Keratinocyte (primary cell): ENCODE results near the gene PARD3. TPM values are rescaled to one million over a fixed set of nuclear protein-coding genes. Genes with fewer than 3 reads are reported as not detected.

Experiments
- DNase-seq: peaks from one replicate; pipeline ENCODE4 v3.0.0-alpha.2; 2011; ENCODE audit warnings: low read depth, missing footprints, low spot score
- FAIRE-seq: peaks from 2 replicates; lab custom pipeline; 2011; peaks lifted over from hg19 to GRCh38; lab: Jason Lieb, UNC
- H2AFZ ChIP-seq: 2 replicates; pipeline ENCODE4 v1.6.0; 2012; ENCODE audit warnings: low read length, control low read depth, inconsistent platforms; ENCODE audit not compliant: control insufficient read depth
- H3K27ac ChIP-seq: 2 replicates; pipeline ENCODE4 v1.5.1; 2011; ENCODE audit warnings: low read length; ENCODE audit not compliant: control insufficient read depth, insufficient read depth
- H3K27me3 ChIP-seq: 3 replicates; pipeline ENCODE4 v1.6.0; 2011; ENCODE audit warnings: low read length; ENCODE audit not compliant: control insufficient read depth, insufficient read depth; ENCODE audit errors: extremely low read depth
- H3K36me3 ChIP-seq, 2 experiments: 2 replicates in 1 of 2; 3 replicates in 1 of 2; pipeline ENCODE4 v1.5.1; 2011; ENCODE audit warnings: low read length in 2 of 2, mild to moderate bottlenecking in 1 of 2; ENCODE audit not compliant: control insufficient read depth in 2 of 2, insufficient read depth in 2 of 2; ENCODE audit errors: extremely low read depth in 1 of 2
- H3K4me1 ChIP-seq: 3 replicates; pipeline ENCODE4 v1.5.1; 2011; ENCODE audit warnings: low read length; ENCODE audit not compliant: control insufficient read depth, insufficient read depth; ENCODE audit errors: extremely low read depth
- H3K4me2 ChIP-seq: 3 replicates; pipeline ENCODE4 v1.6.0; 2011; ENCODE audit warnings: low read depth, low read length; ENCODE audit not compliant: control insufficient read depth, insufficient read depth; ENCODE audit errors: extremely low read depth
- H3K4me3 ChIP-seq, 3 experiments: fragments of 200-600 bp in 1 of 3; sonication (generic) in 1 of 3; 2 replicates in 2 of 3; 3 replicates in 1 of 3; pipeline ENCODE4 v1.5.1; 2011 to 2016; ENCODE audit warnings: low read length in 3 of 3, mild to moderate bottlenecking in 3 of 3, control low read depth in 2 of 3, inconsistent platforms in 1 of 3, low read depth in 1 of 3, mixed read lengths in 1 of 3, mixed run types in 1 of 3, moderate library complexity in 1 of 3; ENCODE audit not compliant: control insufficient read depth in 2 of 3, insufficient read depth in 2 of 3; ENCODE audit errors: extremely low read depth in 1 of 3
- H3K79me2 ChIP-seq: 2 replicates; pipeline ENCODE4 v1.6.0; 2012; ENCODE audit warnings: low read length; ENCODE audit not compliant: control insufficient read depth, insufficient read depth
- H3K9ac ChIP-seq: 3 replicates; pipeline ENCODE4 v1.6.0; 2011; ENCODE audit warnings: low read length; ENCODE audit not compliant: control insufficient read depth, insufficient read depth; ENCODE audit errors: extremely low read depth
- H3K9me1 ChIP-seq: 3 replicates; pipeline ENCODE4 v1.6.0; 2011; ENCODE audit warnings: low read length; ENCODE audit not compliant: control insufficient read depth, insufficient read depth; ENCODE audit errors: extremely low read depth
- H3K9me3 ChIP-seq: 2 replicates; pipeline ENCODE4 v1.5.1; 2012; ENCODE audit warnings: low read depth, low read length; ENCODE audit not compliant: control insufficient read depth
- H4K20me1 ChIP-seq: 3 replicates; pipeline ENCODE4 v1.6.0; 2011; ENCODE audit warnings: low read length; ENCODE audit not compliant: control insufficient read depth, insufficient read depth; ENCODE audit errors: extremely low read depth
- EZH2 ChIP-seq: IDR thresholded peaks from one replicate; pipeline ENCODE4 v1.6.1; 2012; ENCODE audit warnings: inconsistent platforms, mild to moderate bottlenecking, low read length, moderate library complexity
- dilution Hi-C: fragments of 300-500 bp; cut with MboI; formaldehyde crosslinking; loops from one replicate; pipeline ENCODE4 v1.7.0; 2020; ENCODE audit warnings: low sequenced_read_pairs; ENCODE audit not compliant: extremely low pct_ligation_motif_present
- polyA plus RNA-seq, 5 experiments: library from polyadenylated mRNA; depleted of rRNA in 3 of 5; stranded (reverse) in 3 of 5; stranded (forward) in 1 of 5; unstranded in 1 of 5; fragments of >200 nt; gene quantifications; 1 replicate in 1 of 5; 2 replicates in 3 of 5; 3 replicates in 1 of 5; pipeline versions ENCODE4 v1.2.1 to v1.2.3, GENCODE V29; 2011 to 2012; ENCODE audit warnings: missing spikeins in 2 of 5, low read depth in 1 of 5, low replicate concordance in 1 of 5
- TF ChIP-seq, protein P1 (sequence below), 3 experiments: IDR thresholded peaks in 1 of 3; conservative IDR thresholded peaks in 1 of 3; optimal IDR thresholded peaks in 1 of 3; 2 replicates in 2 of 3; 3 replicates in 1 of 3; pipeline versions ENCODE3 to v1.5.1; 2011; ENCODE audit warnings: low read length in 3 of 3, mild to moderate bottlenecking in 3 of 3, moderate library complexity in 2 of 3, control low read depth in 1 of 3, inconsistent platforms in 1 of 3; ENCODE audit not compliant: insufficient read depth in 2 of 3; ENCODE audit errors: extremely low read depth in 1 of 3

PARD3 gene
- polyA plus RNA-seq, 1 donor (not counting 4 experiments of a cell fraction or from before 2014, with no cell fraction given), result 46.4 TPM

GRCh38 chr10:34151481-34151880, 663.6 kb downstream of the PARD3 start:
- no peaks in the 10 kb centered on the region for H3K9me1 ChIP-seq
- H3K9me3 ChIP-seq, result no peaks in the 10 kb centered on the region
- no peak overlapping the region for H3K9ac ChIP-seq
- dilution Hi-C loops, result no loop called here
- no peak overlapping the region for H3K27ac ChIP-seq
- no peak for DNase-seq
- no peaks in the 10 kb centered on the region for H3K27me3 ChIP-seq
- H3K36me3 ChIP-seq, result no peaks in the 10 kb centered on the region
- no peak for TF ChIP-seq EZH2
- TF ChIP-seq, protein P1, sequence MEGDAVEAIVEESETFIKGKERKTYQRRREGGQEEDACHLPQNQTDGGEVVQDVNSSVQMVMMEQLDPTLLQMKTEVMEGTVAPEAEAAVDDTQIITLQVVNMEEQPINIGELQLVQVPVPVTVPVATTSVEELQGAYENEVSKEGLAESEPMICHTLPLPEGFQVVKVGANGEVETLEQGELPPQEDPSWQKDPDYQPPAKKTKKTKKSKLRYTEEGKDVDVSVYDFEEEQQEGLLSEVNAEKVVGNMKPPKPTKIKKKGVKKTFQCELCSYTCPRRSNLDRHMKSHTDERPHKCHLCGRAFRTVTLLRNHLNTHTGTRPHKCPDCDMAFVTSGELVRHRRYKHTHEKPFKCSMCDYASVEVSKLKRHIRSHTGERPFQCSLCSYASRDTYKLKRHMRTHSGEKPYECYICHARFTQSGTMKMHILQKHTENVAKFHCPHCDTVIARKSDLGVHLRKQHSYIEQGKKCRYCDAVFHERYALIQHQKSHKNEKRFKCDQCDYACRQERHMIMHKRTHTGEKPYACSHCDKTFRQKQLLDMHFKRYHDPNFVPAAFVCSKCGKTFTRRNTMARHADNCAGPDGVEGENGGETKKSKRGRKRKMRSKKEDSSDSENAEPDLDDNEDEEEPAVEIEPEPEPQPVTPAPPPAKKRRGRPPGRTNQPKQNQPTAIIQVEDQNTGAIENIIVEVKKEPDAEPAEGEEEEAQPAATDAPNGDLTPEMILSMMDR (optimal IDR thresholded peaks at IDR 0.05 in 1 of 3, IDR thresholded peaks at IDR 0.05 in 1 of 3, conservative IDR thresholded peaks at IDR 0.05 in 1 of 3; ENCODE audit: extremely low read depth in 1 of 3, insufficient read depth in 2 of 3, low read length in 3 of 3), result no peak
- H3K4me3 ChIP-seq, result no peak overlapping the region
- no peak overlapping the region for H2AFZ ChIP-seq
- FAIRE-seq, result no peak
- no peak overlapping the region for H3K4me2 ChIP-seq
- H4K20me1 ChIP-seq, result no peaks in the 10 kb centered on the region
- H3K4me1 ChIP-seq, result peaks cover 9% of the 10 kb centered on the region
- no peaks in the 10 kb centered on the region for H3K79me2 ChIP-seq

DNA sequence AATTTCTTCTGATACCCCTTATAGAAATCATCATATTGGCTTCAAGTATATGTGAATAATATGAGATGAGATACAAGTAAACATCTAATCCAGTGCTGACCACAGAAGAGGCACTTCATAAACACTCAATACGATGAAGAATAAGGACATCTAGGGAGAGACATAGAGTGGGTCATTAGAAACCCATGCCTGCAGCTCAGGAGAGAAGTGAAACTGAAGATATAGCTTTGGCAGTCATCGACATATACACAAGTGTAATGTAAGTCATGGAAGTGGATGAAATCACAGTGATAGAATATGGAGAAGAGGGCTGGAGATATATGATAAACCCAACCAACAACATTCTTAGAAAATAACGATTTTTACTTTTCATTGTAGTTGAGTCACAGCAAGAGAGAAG, 665.0 kb downstream of the PARD3 start:
- DNase-seq (no peak), FAIRE-seq (no peak)
- H3K9ac ChIP-seq, result no peak overlapping the region

More for the DNA sequence above, 665.0 kb downstream of the PARD3 start:
- Histone ChIP-seq H3K9me1 (no peaks in the 10 kb centered on the region), H3K27me3 (no peaks in the 10 kb centered on the region), H3K79me2 (no peaks in the 10 kb centered on the region), H3K4me3 (no peak overlapping the region), H3K4me1 (peaks cover 7% of the 10 kb centered on the region), H3K9me3 (no peaks in the 10 kb centered on the region), H4K20me1 (no peaks in the 10 kb centered on the region), H3K27ac (no peak overlapping the region), H3K36me3 (no peaks in the 10 kb centered on the region), H3K4me2 (no peak overlapping the region), H2AFZ (no peak overlapping the region)
- TF ChIP-seq EZH2, result no peak
- TF ChIP-seq, protein P1 (optimal IDR thresholded peaks at IDR 0.05 in 1 of 3, IDR thresholded peaks at IDR 0.05 in 1 of 3, conservative IDR thresholded peaks at IDR 0.05 in 1 of 3; ENCODE audit: extremely low read depth in 1 of 3, insufficient read depth in 2 of 3, low read length in 3 of 3), result no peak
- dilution Hi-C loops, result no loop called here
